Ovary (tissue), 3 donors: Measurements from ENCODE around the gene MEDAG.

Experiments used
- EP300 ChIP-seq: sonication (generic); formaldehyde crosslinking; IDR thresholded peaks from one replicate; pipeline ENCODE4 v1.6.1; 2017; ENCODE audit warnings: antibody characterized with exemption
- POLR2A ChIP-seq: fragments of 450-650 bp; IDR thresholded peaks from one replicate; pipeline ENCODE4 v1.6.1; 2017; ENCODE audit warnings: antibody characterized with exemption, mild to moderate bottlenecking, moderate library complexity
- TF ChIP-seq, protein P1 (sequence below), 3 donors: fragments of 450-650 bp in 2 of 3; fragments of 200-600 bp in 1 of 3; IDR thresholded peaks; one replicate each; pipeline versions ENCODE4 v1.5.1 to v1.8.0; 2016 to 2022; ENCODE audit warnings: antibody characterized with exemption in 3 of 3, mild to moderate bottlenecking in 1 of 3
- donor health status: DM: no; HTN: no; CAD: no.

DNA sequence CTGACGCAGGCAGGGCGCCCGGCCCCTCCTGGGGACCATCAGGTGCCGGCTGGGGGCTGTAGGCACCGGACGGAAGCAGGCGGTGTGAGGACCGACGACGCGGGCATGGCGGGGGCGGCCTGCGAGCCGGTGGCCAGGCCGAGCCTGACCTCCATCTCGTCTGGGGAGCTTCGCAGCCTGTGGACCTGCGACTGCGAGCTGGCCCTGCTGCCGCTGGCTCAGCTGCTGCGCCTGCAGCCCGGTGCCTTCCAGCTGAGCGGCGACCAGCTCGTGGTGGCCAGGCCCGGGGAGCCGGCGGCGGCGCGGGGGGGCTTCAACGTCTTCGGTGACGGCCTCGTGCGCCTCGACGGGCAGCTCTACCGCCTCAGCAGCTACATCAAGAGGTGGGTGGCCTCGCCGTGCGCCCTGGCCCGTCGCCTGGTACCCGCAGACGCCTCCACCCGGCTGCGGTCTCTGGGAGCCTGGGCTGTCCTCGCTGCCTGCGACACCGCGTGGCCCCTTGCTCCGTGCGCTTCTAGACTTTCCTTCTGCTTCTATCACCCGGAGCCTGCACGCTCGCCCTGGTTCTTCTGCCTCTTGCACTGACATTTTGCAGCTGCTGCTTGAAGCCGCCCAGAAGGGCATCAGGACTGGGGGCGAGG is 460 bp downstream of the MEDAG start:
- TF ChIP-seq, protein P1, sequence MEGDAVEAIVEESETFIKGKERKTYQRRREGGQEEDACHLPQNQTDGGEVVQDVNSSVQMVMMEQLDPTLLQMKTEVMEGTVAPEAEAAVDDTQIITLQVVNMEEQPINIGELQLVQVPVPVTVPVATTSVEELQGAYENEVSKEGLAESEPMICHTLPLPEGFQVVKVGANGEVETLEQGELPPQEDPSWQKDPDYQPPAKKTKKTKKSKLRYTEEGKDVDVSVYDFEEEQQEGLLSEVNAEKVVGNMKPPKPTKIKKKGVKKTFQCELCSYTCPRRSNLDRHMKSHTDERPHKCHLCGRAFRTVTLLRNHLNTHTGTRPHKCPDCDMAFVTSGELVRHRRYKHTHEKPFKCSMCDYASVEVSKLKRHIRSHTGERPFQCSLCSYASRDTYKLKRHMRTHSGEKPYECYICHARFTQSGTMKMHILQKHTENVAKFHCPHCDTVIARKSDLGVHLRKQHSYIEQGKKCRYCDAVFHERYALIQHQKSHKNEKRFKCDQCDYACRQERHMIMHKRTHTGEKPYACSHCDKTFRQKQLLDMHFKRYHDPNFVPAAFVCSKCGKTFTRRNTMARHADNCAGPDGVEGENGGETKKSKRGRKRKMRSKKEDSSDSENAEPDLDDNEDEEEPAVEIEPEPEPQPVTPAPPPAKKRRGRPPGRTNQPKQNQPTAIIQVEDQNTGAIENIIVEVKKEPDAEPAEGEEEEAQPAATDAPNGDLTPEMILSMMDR (IDR thresholded peaks at IDR 0.05), result no peak
- TF ChIP-seq POLR2A, result no peak
- no peak for TF ChIP-seq EP300
